HG02798 (cell line): ENCODE results near the gene GABPB2.
"Not testable (repeated sequence)": the region's sequence is repeated elsewhere in the genome, so short reads cannot be mapped to it uniquely, and the experiment has no call there.

ENCODE experiments used
- ATAC-seq: cut with Tn5 transposase; IDR thresholded peaks from one replicate; pipeline ENCODE4 v1.9.1; 2021; ENCODE audit warnings: mild to moderate bottlenecking; ENCODE audit not compliant: unreplicated experiment, poor library complexity

Gene GABPB2

GRCh38 chr1:151059109-151060006 is 11.2 kb upstream of the GABPB2 start, which contains the start of gene CDC42SE1:
TSS of gene CDC42SE1 (minus strand) at chr1:151059622. CDS start at chr1:151055730, 3,892 bp downstream.
- peak; percentile 82 for ATAC-seq

- no peak for ATAC-seq
Measured at GRCh38 chr1:151060007-151060656, 10.4 kb upstream of the GABPB2 start, which contains the start of gene MLLT11. TSS of gene MLLT11 (plus strand) at chr1:151060397. CDS start at chr1:151067225, 6,828 bp downstream.

GRCh38 chr1:151060657-151061421 is 9.7 kb upstream of the GABPB2 start:
- no peak for ATAC-seq

- no peak for ATAC-seq
Measured at GRCh38 chr1:151061704-151062103, 8.9 kb upstream of the GABPB2 start.

GRCh38 chr1:151062741-151063371 is 7.7 kb upstream of the GABPB2 start:
- ATAC-seq: no peak

- no peak for ATAC-seq
Measured at GRCh38 chr1:151065089-151065645, 5.4 kb upstream of the GABPB2 start.

- no peak for ATAC-seq
Measured at GRCh38 chr1:151067185-151067584, 3.4 kb upstream of the GABPB2 start.

- no peak for ATAC-seq
Measured at GRCh38 chr1:151069103-151069486, 1.5 kb upstream of the GABPB2 start.

GRCh38 chr1:151072224-151072623 is 1.7 kb downstream of the GABPB2 start:
- ATAC-seq: no peak

GRCh38 chr1:151085953-151086559 is 15.5 kb downstream of the GABPB2 start:
- ATAC-seq: no peak

- ATAC-seq: not testable (repeated sequence)
Measured at GRCh38 chr1:151097426-151097825, 26.9 kb downstream of the GABPB2 start.

- ATAC-seq: no peak
Measured at GRCh38 chr1:151098126-151098525, 27.6 kb downstream of the GABPB2 start.

- no peak for ATAC-seq
Measured at GRCh38 chr1:151104630-151105029, 34.1 kb downstream of the GABPB2 start.

GRCh38 chr1:151106894-151107293 is 36.3 kb downstream of the GABPB2 start:
- no peak for ATAC-seq

GRCh38 chr1:151108331-151108730 is 37.8 kb downstream of the GABPB2 start:
- no peak for ATAC-seq

GRCh38 chr1:151113877-151114276 is 43.3 kb downstream of the GABPB2 start:
- ATAC-seq: no peak

- ATAC-seq: no peak
Measured at GRCh38 chr1:151124763-151125403, 54.3 kb downstream of the GABPB2 start.

- ATAC-seq: no peak
Measured at GRCh38 chr1:151128800-151129199, 58.2 kb downstream of the GABPB2 start.

GRCh38 chr1:151130987-151131586 is 60.5 kb downstream of the GABPB2 start:
- ATAC-seq: no peak
